Panc1 (cell line): ENCODE data around the gene PTPRA.

Experiments used
- POLR2AphosphoS5 ChIP-seq: IDR thresholded peaks from 2 replicates; pipeline ENCODE4 v1.6.1; 2012; ENCODE audit warnings: mild to moderate bottlenecking, low read depth, low read length, moderate library complexity
- TCF7L2 ChIP-seq: IDR thresholded peaks from 2 replicates; pipeline ENCODE4 v1.6.1; 2011; ENCODE audit warnings: mild to moderate bottlenecking, low read depth, low read length, inconsistent platforms
- TF ChIP-seq, protein P1 (sequence below): fragments of 450-650 bp; IDR thresholded peaks from 2 replicates; pipeline ENCODE4 v1.5.1; 2017; ENCODE audit warnings: mild to moderate bottlenecking
- TF ChIP-seq, protein P2 (sequence below), 2 experiments: IDR thresholded peaks; 2 replicates each; pipeline ENCODE4 v1.6.1; 2011 to 2012; ENCODE audit warnings: low read depth in 2 of 2, control low read depth in 1 of 2, low read length in 1 of 2, mild to moderate bottlenecking in 1 of 2, moderate library complexity in 1 of 2; ENCODE audit not compliant: insufficient read depth in 1 of 2

DNA sequence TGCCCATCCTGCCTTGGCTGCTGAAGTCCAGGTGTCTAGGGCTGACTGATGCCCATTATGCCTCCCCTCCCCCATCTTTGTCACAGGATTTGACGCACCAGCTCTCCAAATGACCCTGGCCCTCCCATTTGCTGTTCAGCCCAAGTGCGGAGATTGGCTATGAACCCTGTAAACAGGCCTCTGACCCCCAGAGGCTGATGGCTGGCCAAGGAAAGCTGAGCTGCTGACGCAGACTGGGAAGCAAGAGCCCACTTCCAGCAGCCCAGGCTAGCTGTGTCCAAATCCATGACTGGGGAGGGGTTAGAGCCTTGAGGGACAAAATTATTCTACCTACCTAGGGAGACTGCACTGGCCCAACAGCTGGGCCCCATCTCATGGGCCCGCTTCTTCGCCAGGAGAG lies 169.3 kb downstream of the PTPRA start:
- TF ChIP-seq, protein P1, sequence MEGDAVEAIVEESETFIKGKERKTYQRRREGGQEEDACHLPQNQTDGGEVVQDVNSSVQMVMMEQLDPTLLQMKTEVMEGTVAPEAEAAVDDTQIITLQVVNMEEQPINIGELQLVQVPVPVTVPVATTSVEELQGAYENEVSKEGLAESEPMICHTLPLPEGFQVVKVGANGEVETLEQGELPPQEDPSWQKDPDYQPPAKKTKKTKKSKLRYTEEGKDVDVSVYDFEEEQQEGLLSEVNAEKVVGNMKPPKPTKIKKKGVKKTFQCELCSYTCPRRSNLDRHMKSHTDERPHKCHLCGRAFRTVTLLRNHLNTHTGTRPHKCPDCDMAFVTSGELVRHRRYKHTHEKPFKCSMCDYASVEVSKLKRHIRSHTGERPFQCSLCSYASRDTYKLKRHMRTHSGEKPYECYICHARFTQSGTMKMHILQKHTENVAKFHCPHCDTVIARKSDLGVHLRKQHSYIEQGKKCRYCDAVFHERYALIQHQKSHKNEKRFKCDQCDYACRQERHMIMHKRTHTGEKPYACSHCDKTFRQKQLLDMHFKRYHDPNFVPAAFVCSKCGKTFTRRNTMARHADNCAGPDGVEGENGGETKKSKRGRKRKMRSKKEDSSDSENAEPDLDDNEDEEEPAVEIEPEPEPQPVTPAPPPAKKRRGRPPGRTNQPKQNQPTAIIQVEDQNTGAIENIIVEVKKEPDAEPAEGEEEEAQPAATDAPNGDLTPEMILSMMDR: no peak
- TF ChIP-seq, protein P2, sequence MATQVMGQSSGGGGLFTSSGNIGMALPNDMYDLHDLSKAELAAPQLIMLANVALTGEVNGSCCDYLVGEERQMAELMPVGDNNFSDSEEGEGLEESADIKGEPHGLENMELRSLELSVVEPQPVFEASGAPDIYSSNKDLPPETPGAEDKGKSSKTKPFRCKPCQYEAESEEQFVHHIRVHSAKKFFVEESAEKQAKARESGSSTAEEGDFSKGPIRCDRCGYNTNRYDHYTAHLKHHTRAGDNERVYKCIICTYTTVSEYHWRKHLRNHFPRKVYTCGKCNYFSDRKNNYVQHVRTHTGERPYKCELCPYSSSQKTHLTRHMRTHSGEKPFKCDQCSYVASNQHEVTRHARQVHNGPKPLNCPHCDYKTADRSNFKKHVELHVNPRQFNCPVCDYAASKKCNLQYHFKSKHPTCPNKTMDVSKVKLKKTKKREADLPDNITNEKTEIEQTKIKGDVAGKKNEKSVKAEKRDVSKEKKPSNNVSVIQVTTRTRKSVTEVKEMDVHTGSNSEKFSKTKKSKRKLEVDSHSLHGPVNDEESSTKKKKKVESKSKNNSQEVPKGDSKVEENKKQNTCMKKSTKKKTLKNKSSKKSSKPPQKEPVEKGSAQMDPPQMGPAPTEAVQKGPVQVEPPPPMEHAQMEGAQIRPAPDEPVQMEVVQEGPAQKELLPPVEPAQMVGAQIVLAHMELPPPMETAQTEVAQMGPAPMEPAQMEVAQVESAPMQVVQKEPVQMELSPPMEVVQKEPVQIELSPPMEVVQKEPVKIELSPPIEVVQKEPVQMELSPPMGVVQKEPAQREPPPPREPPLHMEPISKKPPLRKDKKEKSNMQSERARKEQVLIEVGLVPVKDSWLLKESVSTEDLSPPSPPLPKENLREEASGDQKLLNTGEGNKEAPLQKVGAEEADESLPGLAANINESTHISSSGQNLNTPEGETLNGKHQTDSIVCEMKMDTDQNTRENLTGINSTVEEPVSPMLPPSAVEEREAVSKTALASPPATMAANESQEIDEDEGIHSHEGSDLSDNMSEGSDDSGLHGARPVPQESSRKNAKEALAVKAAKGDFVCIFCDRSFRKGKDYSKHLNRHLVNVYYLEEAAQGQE (IDR thresholded peaks at IDR 0.05; ENCODE audit: insufficient read depth in 1 of 2, low read depth in 2 of 2, low read length in 1 of 2): no peak
- no peak for TF ChIP-seq POLR2AphosphoS5
- TF ChIP-seq TCF7L2: no peak
